PFSK-1 (cell line): ENCODE data around the gene RGS2. TPM values are rescaled to one million over a fixed set of nuclear protein-coding genes. Genes with fewer than 3 reads are reported as not detected.

ENCODE experiments used
- FOXP2 ChIP-seq: optimal IDR thresholded peaks from 2 replicates; pipeline ENCODE3; 2011; ENCODE audit warnings: borderline replicate concordance, control low read depth, inconsistent platforms; ENCODE audit not compliant: insufficient read depth; ENCODE audit errors: extremely low read length, extremely low read depth
- POLR2AphosphoS5 ChIP-seq: IDR thresholded peaks from 2 replicates; pipeline ENCODE4 v1.6.1; 2012; ENCODE audit warnings: low read depth, mild to moderate bottlenecking, control low read depth, low read length, moderate library complexity
- REST ChIP-seq, 2 experiments: IDR thresholded peaks; 2 replicates each; pipeline versions ENCODE4 v1.6.1 to v1.8.0; 2011 to 2012; ENCODE audit warnings: low read depth in 2 of 2, low read length in 2 of 2, control low read depth in 1 of 2, inconsistent platforms in 1 of 2, mild to moderate bottlenecking in 1 of 2, moderate library complexity in 1 of 2; ENCODE audit not compliant: insufficient read depth in 1 of 2
- SIN3A ChIP-seq: IDR thresholded peaks from 2 replicates; pipeline ENCODE4 v1.6.1; 2012; ENCODE audit warnings: mild to moderate bottlenecking, low read length, moderate library complexity, borderline replicate concordance; ENCODE audit not compliant: insufficient read depth
- TAF1 ChIP-seq: IDR thresholded peaks from 2 replicates; pipeline ENCODE4 v1.6.1; 2012; ENCODE audit warnings: low read length, control low read depth, borderline replicate concordance; ENCODE audit not compliant: insufficient read depth
- polyA plus RNA-seq: library from polyadenylated mRNA; unstranded; fragments of >200 nt; gene quantifications from one replicate; pipeline ENCODE4 v1.2.1, GENCODE V29; 2012; ENCODE audit warnings: low read depth, missing spikeins; ENCODE audit not compliant: insufficient read length

RGS2 gene, protein sequence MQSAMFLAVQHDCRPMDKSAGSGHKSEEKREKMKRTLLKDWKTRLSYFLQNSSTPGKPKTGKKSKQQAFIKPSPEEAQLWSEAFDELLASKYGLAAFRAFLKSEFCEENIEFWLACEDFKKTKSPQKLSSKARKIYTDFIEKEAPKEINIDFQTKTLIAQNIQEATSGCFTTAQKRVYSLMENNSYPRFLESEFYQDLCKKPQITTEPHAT
- 6.2 TPM for polyA plus RNA-seq

DNA sequence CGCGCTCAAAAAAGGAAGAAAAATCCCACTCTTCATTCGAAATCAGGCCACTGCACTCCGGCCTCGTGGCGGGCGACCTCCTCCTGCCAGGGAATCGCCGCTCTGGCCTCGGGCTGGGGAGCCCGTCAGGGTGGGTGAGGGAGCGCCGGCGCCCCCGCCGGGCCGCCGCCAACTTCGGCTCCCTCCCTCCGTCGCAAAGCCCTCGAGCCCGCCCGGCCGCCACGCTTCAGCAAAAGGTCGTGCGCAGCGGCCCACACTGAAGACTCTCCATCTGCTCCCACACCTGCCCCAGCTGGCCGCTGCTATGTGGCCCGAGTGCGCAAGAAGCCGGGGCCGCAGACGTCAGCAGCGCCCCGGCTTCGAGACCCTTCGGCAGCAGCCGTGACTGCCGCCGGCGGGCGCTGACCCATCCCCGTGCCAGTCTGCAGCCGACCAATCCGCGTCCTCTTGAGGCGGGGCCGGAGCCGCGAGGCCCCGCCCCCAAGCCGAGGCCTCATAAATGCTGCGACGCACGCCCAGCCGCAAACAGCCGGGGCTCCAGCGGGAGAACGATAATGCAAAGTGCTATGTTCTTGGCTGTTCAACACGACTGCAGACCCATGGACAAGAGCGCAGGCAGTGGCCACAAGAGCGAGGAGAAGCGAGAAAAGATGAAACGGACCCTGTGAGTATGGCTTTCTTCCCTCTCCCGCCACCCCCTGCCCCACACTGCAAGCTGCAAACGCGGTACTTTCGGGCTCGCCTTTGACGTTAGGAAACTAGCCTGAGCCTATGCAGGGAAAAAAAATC is at the start of gene RGS2:
Gene RGS2, plus strand, starts transcription at position 522 of the 789 bp plus-strand sequence. Its CDS starts 33 bp downstream, at position 555.
- TF ChIP-seq SIN3A (peak; percentile 92), TAF1 (peak; percentile 98), REST (IDR thresholded peaks at IDR 0.05; ENCODE audit: insufficient read depth in 1 of 2, low read depth in 2 of 2, low read length in 2 of 2) (peak in 1 of 2 experiments; percentile 15; a peak in 1 of 4 replicates), FOXP2 (peak; percentile 58), POLR2AphosphoS5 (peak; percentile 100)

- TF ChIP-seq SIN3A, result no peak
- TF ChIP-seq POLR2AphosphoS5, result no peak
- TF ChIP-seq TAF1, result no peak
- no peak for TF ChIP-seq REST (IDR thresholded peaks at IDR 0.05; ENCODE audit: insufficient read depth in 1 of 2, low read depth in 2 of 2, low read length in 2 of 2)
Observed at GRCh38 chr1:192759104-192759503, 49.7 kb upstream of the RGS2 start.

DNA sequence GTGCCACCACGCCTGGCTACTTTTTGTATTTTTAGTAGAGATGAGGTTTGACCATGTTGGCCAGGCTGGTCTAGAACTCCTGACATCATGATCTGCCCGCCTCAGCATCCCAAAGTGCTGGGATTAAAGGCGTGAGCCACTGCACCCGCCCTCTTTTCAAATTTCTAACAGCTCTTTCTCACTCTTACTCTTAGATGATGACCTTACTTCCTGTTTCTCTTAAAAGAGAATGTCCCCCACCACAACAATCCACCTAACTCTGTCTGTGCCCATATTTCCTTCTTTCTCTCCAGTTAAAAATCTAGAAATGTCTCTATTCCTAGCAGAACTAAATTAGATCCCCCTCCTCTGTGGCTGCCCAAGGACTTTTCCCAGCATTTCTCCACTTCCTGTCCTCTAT is 46.6 kb upstream of the RGS2 start:
- TF ChIP-seq SIN3A (no peak), REST (IDR thresholded peaks at IDR 0.05; ENCODE audit: insufficient read depth in 1 of 2, low read depth in 2 of 2, low read length in 2 of 2) (no peak)

GRCh38 chr1:192763243-192763642 is 45.6 kb upstream of the RGS2 start:
- TF ChIP-seq SIN3A (no peak), TAF1 (no peak), POLR2AphosphoS5 (no peak), FOXP2 (no peak), REST (IDR thresholded peaks at IDR 0.05; ENCODE audit: insufficient read depth in 1 of 2, low read depth in 2 of 2, low read length in 2 of 2) (no peak)

- TF ChIP-seq TAF1, result no peak
- no peak for TF ChIP-seq SIN3A
- TF ChIP-seq POLR2AphosphoS5, result no peak
- no peak for TF ChIP-seq FOXP2
- no peak for TF ChIP-seq REST (IDR thresholded peaks at IDR 0.05; ENCODE audit: insufficient read depth in 1 of 2, low read depth in 2 of 2, low read length in 2 of 2)
Observed at GRCh38 chr1:192763756-192764155, 45.1 kb upstream of the RGS2 start.
